PC-9 (cell line): ENCODE results near the gene PAPOLA. TPM values are rescaled to one million over a fixed set of nuclear protein-coding genes. Genes with fewer than 3 reads are reported as not detected.

Experiments
- BruUV-seq: library from RNA; stranded (reverse); fragments of 400-500 nt; replicated peaks from 2 replicates; lab custom pipeline; 2021; lab: Mats Ljungman, UMichigan
- CTCF ChIA-PET: fragments of 300-600 bp; sonication (Branson Sonifier 250); formaldehyde crosslinking; loops from one replicate; lab custom pipeline; 2022; ENCODE audit warnings: antibody characterized with exemption; lab: Charles Lee
- POLR2A ChIA-PET: fragments of 300-600 bp; sonication (Branson Sonifier 250); formaldehyde crosslinking; loops from one replicate; lab custom pipeline; 2022; ENCODE audit warnings: antibody characterized with exemption; ENCODE audit not compliant: unreplicated experiment; lab: Charles Lee
- DNase-seq, 2 experiments: peaks; one replicate each; pipeline versions ENCODE4 v3.0.0 to v3.0.0-alpha.2; 2015 to 2022; ENCODE audit warnings: mixed read lengths in 1 of 2
- H2AFZ ChIP-seq: fragments of 200-600 bp; sonication (generic); 2 replicates; pipeline ENCODE4 v1.8.1; 2017; ENCODE audit warnings: antibody characterized with exemption
- H3F3A ChIP-seq: fragments of 200-600 bp; sonication (generic); 2 replicates; pipeline ENCODE4 v1.8.1; 2017; ENCODE audit warnings: antibody characterized with exemption, mild to moderate bottlenecking, low read depth; ENCODE audit not compliant: insufficient read depth
- H3K27ac ChIP-seq: fragments of 200-600 bp; sonication (generic); 2 replicates; pipeline ENCODE4 v1.6.1; 2016; ENCODE audit warnings: mixed run types
- H3K27me3 ChIP-seq: fragments of 200-600 bp; sonication (generic); 2 replicates; pipeline ENCODE4 v1.6.1; 2016; ENCODE audit warnings: low read depth, mixed run types; ENCODE audit not compliant: insufficient read depth
- H3K36me3 ChIP-seq: fragments of 200-600 bp; sonication (generic); 2 replicates; pipeline ENCODE4 v1.6.1; 2016; ENCODE audit warnings: low read depth, mixed run types
- H3K4me1 ChIP-seq: fragments of 200-600 bp; sonication (generic); replicated peaks from 2 replicates; pipeline ENCODE4 v1.6.1; 2016; ENCODE audit warnings: mixed run types; ENCODE audit not compliant: insufficient read depth
- H3K4me2 ChIP-seq: fragments of 200-600 bp; sonication (generic); 2 replicates; pipeline ENCODE4 v1.6.1; 2017; ENCODE audit warnings: mixed run types
- H3K4me3 ChIP-seq: fragments of 200-600 bp; sonication (generic); 2 replicates; pipeline ENCODE4 v1.6.1; 2016; ENCODE audit warnings: mixed run types
- H3K79me2 ChIP-seq: fragments of 200-600 bp; sonication (generic); 2 replicates; pipeline ENCODE4 v1.6.1; 2017; ENCODE audit warnings: low read depth, mixed run types
- H3K9me2 ChIP-seq: fragments of 200-600 bp; sonication (generic); 2 replicates; pipeline ENCODE4 v1.8.1; 2017; ENCODE audit warnings: mild to moderate bottlenecking; ENCODE audit not compliant: insufficient read depth
- H3K9me3 ChIP-seq: fragments of 200-600 bp; sonication (generic); 2 replicates; pipeline ENCODE4 v1.8.1; 2016; ENCODE audit warnings: low read depth; ENCODE audit not compliant: insufficient read depth
- H4K20me1 ChIP-seq: fragments of 200-600 bp; sonication (generic); 2 replicates; pipeline ENCODE4 v1.8.1; 2017; ENCODE audit not compliant: insufficient read depth
- EZH2 ChIP-seq: fragments of 200-600 bp; sonication (generic); IDR thresholded peaks from 2 replicates; pipeline ENCODE4 v1.8.0; 2017; ENCODE audit warnings: antibody characterized with exemption, low read depth
- intact Hi-C: fragments of 100-400 bp; cut with micrococcal nuclease; formaldehyde crosslinking; loops from one replicate; pipeline ENCODE4 v1.10.0; 2022; ENCODE audit not compliant: unreplicated experiment
- total RNA-seq: library from RNA; stranded (reverse); gene quantifications from 2 replicates; pipeline ENCODE4 v1.2.3, GENCODE V29; 2021
- TF ChIP-seq, protein P1 (sequence below): fragments of 200-600 bp; sonication (generic); conservative IDR thresholded peaks from 2 replicates; pipeline ENCODE4 v1.6.1; 2017; ENCODE audit warnings: mixed run types, antibody characterized with exemption, mild to moderate bottlenecking, moderate library complexity

PAPOLA gene
- total RNA-seq, 1 experiment from 2014 or later: 68.4 TPM

DNA sequence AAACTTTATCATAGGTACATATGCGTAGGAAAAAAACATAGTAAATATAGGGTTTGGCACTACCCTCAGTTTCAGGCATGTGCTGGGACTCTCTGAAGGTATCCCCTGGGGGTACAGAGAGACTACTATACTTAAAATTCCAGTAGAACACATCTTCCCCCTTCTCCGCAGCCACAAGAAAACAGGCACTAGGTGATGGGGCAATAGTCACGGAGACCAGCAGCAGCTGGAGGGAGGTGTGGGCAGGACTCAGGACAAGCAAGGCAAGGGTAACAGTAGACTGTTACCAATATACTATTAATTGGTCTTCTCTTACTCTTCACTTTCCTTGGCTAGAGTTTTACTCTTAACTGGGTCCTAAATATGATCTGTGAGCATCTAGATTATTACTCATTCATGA is 4.6 kb upstream of the PAPOLA start:
- DNase-seq: no peak

DNA sequence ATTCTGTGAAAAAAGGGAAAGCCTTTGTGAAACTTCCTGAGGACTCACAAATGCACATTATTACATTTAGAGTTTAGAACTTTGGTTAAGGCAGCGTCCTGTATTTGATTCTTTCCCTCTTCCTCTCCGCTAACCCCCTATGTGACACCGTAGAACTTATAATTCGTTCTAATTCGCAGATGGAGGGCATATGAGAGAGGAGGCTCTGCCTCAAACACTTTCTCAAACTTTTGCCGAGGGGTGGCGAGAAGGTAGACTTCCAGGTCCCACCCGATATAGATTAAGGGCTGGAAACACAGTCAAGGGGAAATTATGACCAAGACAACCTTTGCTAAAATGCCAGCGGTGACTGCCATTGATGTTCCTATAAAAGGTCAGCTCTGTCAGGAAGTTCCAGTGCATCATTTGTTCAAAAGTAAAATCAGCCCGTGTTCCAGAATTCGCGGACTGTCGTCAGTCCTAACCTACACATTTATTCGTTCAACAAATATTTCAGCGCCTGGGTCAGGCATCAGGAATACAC is 904 bp upstream of the PAPOLA start:
- Histone ChIP-seq H3K9me3 (no peaks in the 10 kb centered on the region), H3K27me3 (no peaks in the 10 kb centered on the region), H2AFZ (peak overlapping the region; percentile 87), H3K79me2 (peaks cover 44% of the 10 kb centered on the region), H3F3A (no peaks in the 10 kb centered on the region), H3K4me1 (peaks cover 16% of the 10 kb centered on the region), H3K36me3 (no peaks in the 10 kb centered on the region), H4K20me1 (peaks cover 20% of the 10 kb centered on the region), H3K9me2 (no peaks in the 10 kb centered on the region), H3K4me2 (peak overlapping the region; percentile 77), H3K27ac (peak overlapping the region; percentile 44; the same call in 1 of the 2 replicates), H3K4me3 (peak overlapping the region; percentile 78)
- intact Hi-C loops: loop anchor here (5.0 kb wide), 1 partner anchor 139 kb away; the partner anchor contains the start of genes ATG2B and GSKIP
- CTCF ChIA-PET: no interaction called here
- no peak for DNase-seq
- TF ChIP-seq, protein P1, sequence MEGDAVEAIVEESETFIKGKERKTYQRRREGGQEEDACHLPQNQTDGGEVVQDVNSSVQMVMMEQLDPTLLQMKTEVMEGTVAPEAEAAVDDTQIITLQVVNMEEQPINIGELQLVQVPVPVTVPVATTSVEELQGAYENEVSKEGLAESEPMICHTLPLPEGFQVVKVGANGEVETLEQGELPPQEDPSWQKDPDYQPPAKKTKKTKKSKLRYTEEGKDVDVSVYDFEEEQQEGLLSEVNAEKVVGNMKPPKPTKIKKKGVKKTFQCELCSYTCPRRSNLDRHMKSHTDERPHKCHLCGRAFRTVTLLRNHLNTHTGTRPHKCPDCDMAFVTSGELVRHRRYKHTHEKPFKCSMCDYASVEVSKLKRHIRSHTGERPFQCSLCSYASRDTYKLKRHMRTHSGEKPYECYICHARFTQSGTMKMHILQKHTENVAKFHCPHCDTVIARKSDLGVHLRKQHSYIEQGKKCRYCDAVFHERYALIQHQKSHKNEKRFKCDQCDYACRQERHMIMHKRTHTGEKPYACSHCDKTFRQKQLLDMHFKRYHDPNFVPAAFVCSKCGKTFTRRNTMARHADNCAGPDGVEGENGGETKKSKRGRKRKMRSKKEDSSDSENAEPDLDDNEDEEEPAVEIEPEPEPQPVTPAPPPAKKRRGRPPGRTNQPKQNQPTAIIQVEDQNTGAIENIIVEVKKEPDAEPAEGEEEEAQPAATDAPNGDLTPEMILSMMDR: no peak
- no peak for TF ChIP-seq EZH2
- POLR2A ChIA-PET: interaction anchor here (0.6 kb wide), 1 partner anchor 13 kb away, joined by 3 read pairs; no protein-coding TSS in a partner anchor
- no TSS peak for BruUV-seq

More for the DNA sequence above, 4.6 kb upstream of the PAPOLA start:
- Histone ChIP-seq H3F3A (no peaks in the 10 kb centered on the region), H3K9me2 (no peaks in the 10 kb centered on the region), H3K79me2 (peaks cover 7% of the 10 kb centered on the region), H3K4me1 (no peaks in the 10 kb centered on the region; the same call in 1 of the 2 replicates), H3K4me3 (no peak overlapping the region), H3K27me3 (no peaks in the 10 kb centered on the region), H2AFZ (no peak overlapping the region), H3K9me3 (no peaks in the 10 kb centered on the region), H3K36me3 (no peaks in the 10 kb centered on the region), H4K20me1 (no peaks in the 10 kb centered on the region), H3K4me2 (no peak overlapping the region), H3K27ac (no peak overlapping the region)
- BruUV-seq: no TSS peak
- intact Hi-C loops: no loop called here
- POLR2A ChIA-PET: no interaction called here
- TF ChIP-seq, protein P1: no peak
- TF ChIP-seq EZH2: no peak
- CTCF ChIA-PET: no interaction called here

GRCh38 chr14:96502621-96503305 is 581 bp downstream of the PAPOLA start:
- peak overlapping the region; percentile 82 for H2AFZ ChIP-seq
- POLR2A ChIA-PET: no interaction called here

More at GRCh38 chr14:96502621-96503305, 581 bp downstream of the PAPOLA start:
- Histone ChIP-seq H4K20me1 (peaks cover 31% of the 10 kb centered on the region), H3F3A (no peaks in the 10 kb centered on the region), H3K36me3 (no peaks in the 10 kb centered on the region), H3K9me2 (no peaks in the 10 kb centered on the region), H3K4me2 (peak overlapping the region; percentile 77), H3K27me3 (no peaks in the 10 kb centered on the region), H3K4me3 (peak overlapping the region; percentile 78), H3K79me2 (peaks cover 58% of the 10 kb centered on the region), H3K9me3 (no peaks in the 10 kb centered on the region), H3K27ac (peak overlapping the region; percentile 44), H3K4me1 (peaks cover 16% of the 10 kb centered on the region)
- TF ChIP-seq, protein P1: no peak
- TF ChIP-seq EZH2: no peak
- TSS peak; percentile 48 for BruUV-seq
- intact Hi-C loops: loop anchor here (5.0 kb wide), 1 partner anchor 140 kb away; the partner anchor contains the start of genes ATG2B and GSKIP
- peak in 1 of 2 experiments; percentile 8 for DNase-seq
- CTCF ChIA-PET: no interaction called here
